GM12875 (cell line): ENCODE data around the gene GIMAP8.

Experiments used
- H3K4me3 ChIP-seq: one replicate; pipeline ENCODE4 v1.5.1; 2011; ENCODE audit warnings: low read depth, low read length, control low read depth
- TF ChIP-seq, protein P1 (sequence below): IDR thresholded peaks from 2 replicates; pipeline ENCODE4 v1.5.1; 2011; ENCODE audit warnings: low read depth, mild to moderate bottlenecking, control low read depth, inconsistent platforms, low read length, moderate library complexity, borderline replicate concordance; ENCODE audit not compliant: insufficient read depth

GIMAP8 gene

DNA sequence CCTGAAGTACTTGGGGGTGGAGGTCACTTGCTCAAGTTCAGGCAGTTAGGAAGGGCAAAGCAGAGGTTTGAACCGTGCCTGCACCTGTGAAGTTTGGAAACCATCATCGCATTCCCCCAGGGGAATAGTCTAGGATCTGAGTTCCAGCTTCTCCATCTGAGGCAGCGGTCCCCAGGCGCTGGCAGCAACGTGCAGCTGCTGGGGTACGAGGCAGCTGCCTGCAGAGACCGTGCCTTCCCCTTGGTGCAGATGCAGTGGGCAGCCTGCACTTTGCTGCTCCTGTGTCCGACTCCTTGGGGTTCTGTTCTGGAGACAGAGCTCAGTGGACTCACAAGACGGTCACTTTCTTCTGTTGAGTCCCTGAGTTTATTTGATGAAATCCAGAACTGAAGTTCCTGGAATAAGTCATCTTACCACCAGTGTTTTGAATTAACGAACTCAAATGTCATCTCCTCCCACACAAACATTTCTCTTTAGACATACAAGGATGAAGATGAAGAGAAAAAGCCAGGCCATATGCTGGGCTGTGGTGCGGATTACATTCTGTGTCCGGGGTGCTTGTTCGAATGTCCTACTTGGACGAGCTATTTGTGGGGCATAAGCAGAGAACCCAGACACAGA lies 19.9 kb upstream of the GIMAP8 start:
- no peak overlapping the region for H3K4me3 ChIP-seq
- TF ChIP-seq, protein P1, sequence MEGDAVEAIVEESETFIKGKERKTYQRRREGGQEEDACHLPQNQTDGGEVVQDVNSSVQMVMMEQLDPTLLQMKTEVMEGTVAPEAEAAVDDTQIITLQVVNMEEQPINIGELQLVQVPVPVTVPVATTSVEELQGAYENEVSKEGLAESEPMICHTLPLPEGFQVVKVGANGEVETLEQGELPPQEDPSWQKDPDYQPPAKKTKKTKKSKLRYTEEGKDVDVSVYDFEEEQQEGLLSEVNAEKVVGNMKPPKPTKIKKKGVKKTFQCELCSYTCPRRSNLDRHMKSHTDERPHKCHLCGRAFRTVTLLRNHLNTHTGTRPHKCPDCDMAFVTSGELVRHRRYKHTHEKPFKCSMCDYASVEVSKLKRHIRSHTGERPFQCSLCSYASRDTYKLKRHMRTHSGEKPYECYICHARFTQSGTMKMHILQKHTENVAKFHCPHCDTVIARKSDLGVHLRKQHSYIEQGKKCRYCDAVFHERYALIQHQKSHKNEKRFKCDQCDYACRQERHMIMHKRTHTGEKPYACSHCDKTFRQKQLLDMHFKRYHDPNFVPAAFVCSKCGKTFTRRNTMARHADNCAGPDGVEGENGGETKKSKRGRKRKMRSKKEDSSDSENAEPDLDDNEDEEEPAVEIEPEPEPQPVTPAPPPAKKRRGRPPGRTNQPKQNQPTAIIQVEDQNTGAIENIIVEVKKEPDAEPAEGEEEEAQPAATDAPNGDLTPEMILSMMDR, result no peak

DNA sequence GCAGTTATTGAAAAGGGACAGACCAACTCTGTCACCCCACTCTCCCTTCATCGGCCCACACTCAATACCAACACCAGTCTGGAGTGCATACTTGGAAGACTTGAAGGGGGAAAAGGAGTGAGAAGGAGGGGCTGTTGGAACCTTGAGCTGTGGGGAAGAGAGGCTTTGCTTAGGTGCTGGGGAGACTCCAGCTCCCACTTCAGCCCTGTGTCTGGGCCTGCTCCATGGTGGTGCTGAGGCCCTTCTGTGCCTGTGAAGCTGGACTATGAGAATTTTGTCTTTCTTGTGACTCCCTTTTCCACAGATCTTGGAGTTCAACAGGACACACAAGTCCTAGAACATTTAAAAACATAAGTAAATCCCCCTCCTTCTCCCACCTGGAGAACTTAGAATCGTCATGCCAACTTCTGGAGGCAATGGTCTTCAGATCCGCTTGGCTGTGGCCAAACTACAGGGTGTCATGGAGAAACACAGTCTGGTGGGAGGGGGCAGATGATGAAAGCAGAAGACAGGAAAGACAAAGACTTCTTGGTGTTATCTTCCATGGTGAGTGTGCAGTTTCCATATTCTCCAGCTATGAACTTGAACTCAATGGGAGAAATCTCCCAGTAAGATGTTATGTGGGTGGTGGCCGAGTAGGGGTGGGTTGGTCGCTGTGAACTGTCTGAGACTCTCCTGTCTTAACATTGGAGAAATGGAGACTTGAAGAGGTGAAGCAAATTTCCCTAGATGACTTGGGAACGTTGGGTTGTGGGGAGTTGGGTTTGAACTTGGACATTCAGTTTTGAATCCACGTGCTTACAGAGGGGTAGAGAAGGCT lies 18.4 kb upstream of the GIMAP8 start:
- TF ChIP-seq, protein P1, result no peak
- H3K4me3 ChIP-seq, result no peak overlapping the region

DNA sequence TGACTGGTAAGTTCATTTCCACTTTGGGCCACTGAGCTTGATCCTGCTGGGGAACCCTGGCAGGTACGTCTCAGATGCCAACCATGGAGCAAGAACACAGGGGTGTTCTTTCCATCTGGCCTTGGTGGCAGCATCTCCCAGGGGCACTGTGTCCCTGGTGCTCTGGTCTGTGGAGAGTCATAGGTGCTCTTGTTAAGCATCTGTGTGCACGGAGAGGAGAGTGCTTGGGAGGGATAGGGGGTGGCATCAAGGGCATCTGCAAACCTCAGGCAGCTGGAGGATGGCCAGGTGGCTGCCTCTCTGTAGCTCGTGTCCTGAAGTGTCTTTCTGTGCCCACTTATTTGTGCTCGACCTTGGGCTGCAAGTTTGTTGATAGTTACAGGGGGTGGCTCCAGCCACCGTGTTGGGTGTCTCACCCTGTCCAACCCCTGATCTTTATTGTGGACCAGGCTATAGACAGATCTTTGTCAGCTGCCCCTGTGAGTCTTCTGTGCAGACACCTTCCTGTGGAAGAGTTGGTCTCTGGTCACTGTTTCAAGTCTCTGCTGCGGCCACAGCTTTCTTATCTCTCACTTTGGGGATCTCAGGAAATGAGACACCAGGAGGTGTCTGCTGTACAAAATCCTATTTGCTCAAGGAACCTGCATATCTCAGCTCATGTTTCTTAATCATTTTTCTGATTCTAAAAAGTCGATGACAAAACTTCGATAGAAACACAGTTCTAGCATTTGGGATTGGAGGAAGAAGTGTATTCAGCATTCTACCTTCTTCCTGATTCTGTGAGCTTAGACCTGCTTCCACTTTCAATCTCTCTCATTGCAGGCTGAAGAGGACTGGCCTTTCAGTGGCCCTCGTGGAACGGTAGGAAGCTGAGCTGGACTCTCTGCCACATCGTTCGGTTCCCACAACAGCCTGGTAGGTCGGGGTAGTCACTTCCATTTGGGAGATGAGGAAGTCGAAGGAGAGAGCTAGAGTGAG lies 17.2 kb upstream of the GIMAP8 start:
- TF ChIP-seq, protein P1, result no peak
- H3K4me3 ChIP-seq, result peak overlapping the region; percentile 71

DNA sequence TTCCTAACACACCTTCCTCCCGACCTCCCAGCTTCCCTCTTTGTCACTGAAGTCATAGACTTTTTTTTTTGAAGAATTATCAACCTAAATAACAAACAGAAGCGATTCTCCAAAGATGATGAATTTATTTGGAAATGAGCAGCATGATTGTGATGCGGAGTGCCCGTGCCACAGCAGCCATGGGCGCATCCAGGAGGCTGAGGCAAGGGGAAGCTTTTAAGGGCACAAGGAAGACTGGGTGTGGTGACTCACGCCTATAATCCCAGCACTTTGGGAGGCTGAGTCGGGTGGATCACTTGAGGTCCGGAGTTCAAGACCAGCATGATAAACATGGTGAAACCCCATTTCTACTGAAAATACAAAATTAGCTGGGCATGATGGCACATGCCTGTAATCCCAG lies 16.2 kb upstream of the GIMAP8 start:
- H3K4me3 ChIP-seq, result peak overlapping the region; percentile 71

DNA sequence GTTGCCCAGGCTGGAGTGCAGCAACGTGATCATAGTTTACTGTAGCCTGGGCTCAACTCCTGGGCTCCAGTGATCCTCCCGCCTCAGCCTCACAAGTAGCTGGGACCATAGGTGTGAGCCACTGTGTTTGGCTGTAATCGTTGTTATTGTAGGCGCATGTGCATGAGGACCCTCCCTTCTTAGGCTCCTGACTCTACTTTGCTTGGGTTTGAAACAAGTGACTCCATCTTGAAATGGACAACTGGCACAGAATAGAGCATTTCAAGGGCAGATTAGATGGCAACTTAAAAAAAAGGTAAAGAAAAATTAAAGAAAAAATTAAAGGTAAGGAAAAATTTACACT lies 15.4 kb upstream of the GIMAP8 start:
- TF ChIP-seq, protein P1, result no peak
- H3K4me3 ChIP-seq, result peak overlapping the region; percentile 71

More for the DNA sequence above, 16.2 kb upstream of the GIMAP8 start:
- TF ChIP-seq, protein P1, result no peak

DNA sequence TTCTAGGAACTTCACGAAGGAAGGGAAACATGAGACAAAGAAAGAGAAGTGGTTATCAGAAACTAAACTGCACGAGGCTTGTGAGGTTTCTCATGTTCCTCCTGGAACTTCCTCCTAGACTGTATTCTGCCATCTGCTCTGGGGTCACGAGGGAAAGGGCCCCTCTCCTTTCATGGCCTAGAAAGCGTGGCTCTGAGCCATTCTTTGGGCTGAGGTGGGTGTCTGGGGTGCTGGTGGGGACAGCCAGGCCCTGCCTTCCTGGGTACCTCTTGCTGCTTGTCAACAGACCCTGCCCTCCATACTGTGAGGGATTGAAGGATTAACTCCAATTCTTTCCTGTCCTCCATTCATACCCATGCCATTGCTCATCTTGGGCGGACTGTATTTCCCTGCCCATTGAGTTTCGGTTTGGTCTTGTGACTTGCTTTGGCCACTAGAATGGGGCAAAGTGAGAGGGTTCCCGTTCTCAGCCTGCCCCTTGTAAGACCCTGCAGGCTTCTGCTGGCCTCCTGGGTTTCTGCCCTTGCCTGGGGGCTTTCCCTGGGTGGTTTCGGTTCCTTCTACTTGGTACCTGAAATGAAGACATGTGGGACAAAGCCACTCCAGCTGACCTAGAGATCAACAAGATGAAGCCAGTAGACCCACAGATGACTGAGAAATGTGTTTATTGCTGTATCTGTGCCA lies 14.9 kb upstream of the GIMAP8 start:
- peak overlapping the region; percentile 38 for H3K4me3 ChIP-seq
- TF ChIP-seq, protein P1, result no peak
